ENCODE data around the gene OGT.

Gene OGT

DNA sequence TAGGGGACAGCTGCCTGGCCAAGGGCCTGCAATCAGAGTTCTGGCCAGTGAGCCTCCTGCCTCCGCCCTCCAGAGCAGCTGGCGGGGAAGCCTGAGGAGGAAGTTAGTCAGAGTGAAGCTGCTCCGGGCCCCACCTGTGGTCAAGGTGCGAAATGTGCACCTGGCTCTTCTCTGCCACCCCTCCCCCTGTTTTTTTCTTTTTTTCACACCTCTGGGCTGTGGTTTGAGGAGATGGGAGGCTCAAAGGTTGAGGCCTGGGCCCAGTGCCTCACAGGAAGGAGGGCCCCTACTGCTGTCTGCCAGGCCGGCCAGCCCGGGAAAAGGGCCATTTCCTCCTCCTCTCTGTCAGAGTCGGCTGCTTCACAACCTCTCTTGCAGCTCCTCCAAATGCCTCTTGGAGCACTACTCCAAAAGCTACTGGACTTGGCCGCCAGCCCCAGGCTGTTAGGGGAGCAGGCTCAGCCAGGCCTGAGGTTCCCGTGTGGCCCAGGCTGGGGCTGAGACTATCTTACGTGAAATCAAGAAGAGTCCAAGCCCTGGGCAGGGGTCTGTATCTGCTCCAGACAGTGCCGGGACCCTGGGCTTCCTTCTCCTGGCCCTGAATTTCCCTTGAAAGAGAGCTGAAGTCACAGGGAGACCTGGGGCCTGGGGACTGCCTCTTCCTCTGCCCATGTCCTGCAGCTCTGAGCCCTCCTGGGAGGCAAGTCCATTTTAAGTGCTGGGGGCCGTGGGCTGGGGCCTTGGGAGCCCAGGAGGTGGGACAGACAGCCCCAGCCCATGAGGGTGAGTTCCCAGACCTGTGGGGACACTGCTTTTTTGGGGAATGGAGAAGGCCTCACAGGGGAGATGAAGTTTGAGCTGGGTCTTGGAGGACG is 89.9 kb downstream of the OGT start:
- peak; percentile 58 for DNase-seq (ENCODE audit: low read depth)

DNA sequence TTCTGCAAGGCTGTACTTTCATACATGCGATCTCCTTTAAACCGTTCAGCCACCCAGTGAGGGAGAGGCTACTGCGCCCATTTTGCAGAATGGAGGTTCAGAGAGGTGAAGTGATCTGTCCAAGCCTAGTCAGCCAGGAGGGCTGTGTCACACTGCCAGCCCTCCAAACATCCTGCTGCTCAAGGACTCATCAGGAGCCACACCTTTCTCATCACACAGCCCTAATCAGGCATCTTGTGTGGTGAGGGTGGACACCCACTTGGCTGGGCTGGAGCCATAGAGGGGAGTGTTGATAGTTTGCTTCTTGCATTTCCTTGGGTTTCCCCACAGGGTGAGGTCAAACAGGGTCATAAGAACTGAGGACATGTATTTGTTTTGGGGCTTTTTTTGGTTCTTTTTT is 90.8 kb downstream of the OGT start:
- no peak for DNase-seq (ENCODE audit: low read depth)

DNA sequence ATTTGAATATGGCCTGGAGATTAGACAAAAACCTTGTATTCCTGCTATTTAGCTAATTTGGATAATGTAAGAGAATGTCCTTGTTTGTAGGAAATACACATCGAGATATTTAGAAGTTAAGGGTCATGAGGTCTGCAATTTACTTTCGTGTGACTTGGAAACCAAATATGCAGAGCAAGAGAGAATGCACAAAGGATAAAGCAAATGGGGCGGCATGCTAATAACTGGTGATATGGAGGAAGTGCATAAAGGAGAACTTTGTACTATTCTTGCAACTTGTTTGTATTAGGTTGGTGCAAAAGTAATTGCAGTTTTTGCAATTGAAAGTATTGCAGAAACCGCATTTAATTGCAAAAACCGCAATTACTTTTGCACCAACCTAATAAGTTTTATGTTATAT is 92.6 kb downstream of the OGT start:
- no peak for DNase-seq (ENCODE audit: low read depth)
